ENCODE data around the gene HIVEP3.

HIVEP3 gene

GRCh38 chr1:41788427-41788826 lies 130.3 kb downstream of the HIVEP3 start:
- TF ChIP-seq CTCF (IDR thresholded peaks at IDR 0.05), result no peak
- Histone ChIP-seq H3K27ac (no peak overlapping the region), H3K4me3 (no peak overlapping the region)
- no peak for DNase-seq (ENCODE audit: low spot score)

- no peak for TF ChIP-seq CTCF (IDR thresholded peaks at IDR 0.05)
- no peak for DNase-seq (ENCODE audit: low spot score)
- H3K4me3 ChIP-seq, result no peak overlapping the region
- H3K27ac ChIP-seq, result no peak overlapping the region
These were observed 134.0 kb downstream of the HIVEP3 start for GRCh38 chr1:41784531-41785274.

- Histone ChIP-seq H3K4me3 (no peak overlapping the region), H3K27ac (no peak overlapping the region)
- DNase-seq (ENCODE audit: low spot score), result no peak
- TF ChIP-seq CTCF (IDR thresholded peaks at IDR 0.05), result no peak
These were observed 135.5 kb downstream of the HIVEP3 start for GRCh38 chr1:41783189-41783639.

- no peak overlapping the region for H3K27ac ChIP-seq
- DNase-seq (ENCODE audit: low spot score), result no peak
- TF ChIP-seq CTCF (IDR thresholded peaks at IDR 0.05), result no peak
- no peak overlapping the region for H3K4me3 ChIP-seq
These were observed 137.8 kb downstream of the HIVEP3 start for GRCh38 chr1:41780916-41781315.

GRCh38 chr1:41780322-41780721 lies 138.4 kb downstream of the HIVEP3 start:
- DNase-seq (ENCODE audit: low spot score), result no peak
- H3K4me3 ChIP-seq, result no peak overlapping the region
- no peak for TF ChIP-seq CTCF (IDR thresholded peaks at IDR 0.05)
- no peak overlapping the region for H3K27ac ChIP-seq

- no peak overlapping the region for H3K4me3 ChIP-seq
- DNase-seq (ENCODE audit: low spot score), result no peak
These were observed 139.4 kb downstream of the HIVEP3 start for GRCh38 chr1:41779360-41779759.

More at GRCh38 chr1:41779360-41779759, 139.4 kb downstream of the HIVEP3 start:
- H3K27ac ChIP-seq, result no peak overlapping the region
- TF ChIP-seq CTCF (IDR thresholded peaks at IDR 0.05), result no peak

Data from coronary artery (tissue), 2 donors.